Measurements from ENCODE around the gene SYT5. TPM values are rescaled to one million over a fixed set of nuclear protein-coding genes. Genes with fewer than 3 reads are reported as not detected.

Gene SYT5
- total and polyA plus RNA-seq, 2 donors (not counting 1 experiment from before 2014, with no cell fraction given) = 0.05 to 0.50 TPM

- Histone ChIP-seq H4K20me1 (ENCODE audit: control insufficient read depth, extremely low read depth, insufficient read depth, low read length) (no peaks in the 10 kb centered on the region), H3K36me3 (ENCODE audit: control insufficient read depth, insufficient read depth, low read length) (no peaks in the 10 kb centered on the region), H3K9ac (ENCODE audit: insufficient read depth, low read length) (no peak overlapping the region), H3K4me3 (replicated peaks in 1 of 4; ENCODE audit: control extremely low read depth in 1 of 4, insufficient read depth in 1 of 4, low read depth in 3 of 4, low read length in 4 of 4) (no peak overlapping the region), H2AFZ (ENCODE audit: low read length) (no peak overlapping the region), H3K4me2 (ENCODE audit: extremely low read depth, insufficient read depth, low read length) (no peak overlapping the region), H3K79me2 (ENCODE audit: control insufficient read depth, insufficient read depth, low read length) (no peaks in the 10 kb centered on the region), H3K9me3 (ENCODE audit: control insufficient read depth, insufficient read depth, low read depth, low read length) (no peaks in the 10 kb centered on the region), H3K27me3 (ENCODE audit: control insufficient read depth, insufficient read depth, low read length) (no peaks in the 10 kb centered on the region), H3K4me1 (ENCODE audit: control insufficient read depth, extremely low read depth, insufficient read depth, low read length) (no peaks in the 10 kb centered on the region), H3K27ac (ENCODE audit: insufficient read depth, low read length) (no peak overlapping the region)
- no peak for TF ChIP-seq EZH2 (IDR thresholded peaks at IDR 0.05; ENCODE audit: low read length, missing control alignments)
- no peak for TF ChIP-seq CTCF (conservative IDR thresholded peaks at IDR 0.05 in 1 of 2, IDR thresholded peaks at IDR 0.05 in 1 of 2; ENCODE audit: low read depth in 1 of 2, low read length in 2 of 2)
- DNase-seq (ENCODE audit: low read depth in 2 of 2) = no peak
Observed at GRCh38 chr19:55186080-55186479, 6.0 kb upstream of the SYT5 start.

- no peak overlapping the region for H3K9ac ChIP-seq (ENCODE audit: insufficient read depth, low read length)
- no peaks in the 10 kb centered on the region for H4K20me1 ChIP-seq (ENCODE audit: control insufficient read depth, extremely low read depth, insufficient read depth, low read length)
- no peak overlapping the region for H2AFZ ChIP-seq (ENCODE audit: low read length)
- no peak for TF ChIP-seq CTCF (conservative IDR thresholded peaks at IDR 0.05 in 1 of 2, IDR thresholded peaks at IDR 0.05 in 1 of 2; ENCODE audit: low read depth in 1 of 2, low read length in 2 of 2)
- TF ChIP-seq EZH2 (IDR thresholded peaks at IDR 0.05; ENCODE audit: low read length, missing control alignments) = no peak
- DNase-seq (ENCODE audit: low read depth in 2 of 2) = no peak
- H3K27me3 ChIP-seq (ENCODE audit: control insufficient read depth, insufficient read depth, low read length) = peaks cover 5% of the 10 kb centered on the region
- no peaks in the 10 kb centered on the region for H3K36me3 ChIP-seq (ENCODE audit: control insufficient read depth, insufficient read depth, low read length)
- H3K4me1 ChIP-seq (ENCODE audit: control insufficient read depth, extremely low read depth, insufficient read depth, low read length) = peaks cover 8% of the 10 kb centered on the region
- no peaks in the 10 kb centered on the region for H3K9me3 ChIP-seq (ENCODE audit: control insufficient read depth, insufficient read depth, low read depth, low read length)
- H3K79me2 ChIP-seq (ENCODE audit: control insufficient read depth, insufficient read depth, low read length) = no peaks in the 10 kb centered on the region
- H3K4me2 ChIP-seq (ENCODE audit: extremely low read depth, insufficient read depth, low read length) = no peak overlapping the region
- no peak overlapping the region for H3K4me3 ChIP-seq (replicated peaks in 1 of 4; ENCODE audit: control extremely low read depth in 1 of 4, insufficient read depth in 1 of 4, low read depth in 3 of 4, low read length in 4 of 4)
- no peak overlapping the region for H3K27ac ChIP-seq (ENCODE audit: insufficient read depth, low read length)
Observed at GRCh38 chr19:55181740-55182139, 1.7 kb upstream of the SYT5 start.

GRCh38 chr19:55178781-55179599 is 1.1 kb downstream of the SYT5 start:
- peak overlapping the region; percentile 67 for H3K4me2 ChIP-seq (ENCODE audit: extremely low read depth, insufficient read depth, low read length)
- no peaks in the 10 kb centered on the region for H3K36me3 ChIP-seq (ENCODE audit: control insufficient read depth, insufficient read depth, low read length)
- H3K4me1 ChIP-seq (ENCODE audit: control insufficient read depth, extremely low read depth, insufficient read depth, low read length) = peaks cover 11% of the 10 kb centered on the region
- H3K9ac ChIP-seq (ENCODE audit: insufficient read depth, low read length) = peak overlapping the region; percentile 55
- H4K20me1 ChIP-seq (ENCODE audit: control insufficient read depth, extremely low read depth, insufficient read depth, low read length) = no peaks in the 10 kb centered on the region
- H3K27me3 ChIP-seq (ENCODE audit: control insufficient read depth, insufficient read depth, low read length) = peaks cover 11% of the 10 kb centered on the region
- no peaks in the 10 kb centered on the region for H3K9me3 ChIP-seq (ENCODE audit: control insufficient read depth, insufficient read depth, low read depth, low read length)
- H2AFZ ChIP-seq (ENCODE audit: low read length) = peak overlapping the region; percentile 43
- TF ChIP-seq EZH2 (IDR thresholded peaks at IDR 0.05; ENCODE audit: low read length, missing control alignments) = no peak
- TF ChIP-seq CTCF (conservative IDR thresholded peaks at IDR 0.05 in 1 of 2, IDR thresholded peaks at IDR 0.05 in 1 of 2; ENCODE audit: low read depth in 1 of 2, low read length in 2 of 2) = no peak
- peak; percentile 80 to 82 for DNase-seq (ENCODE audit: low read depth in 2 of 2)
- H3K79me2 ChIP-seq (ENCODE audit: control insufficient read depth, insufficient read depth, low read length) = no peaks in the 10 kb centered on the region
- H3K27ac ChIP-seq (ENCODE audit: insufficient read depth, low read length) = peak overlapping the region; percentile 41
- peak overlapping the region in 3 of 4 experiments; percentile 15 to 53 (median 36) for H3K4me3 ChIP-seq (replicated peaks in 1 of 4; ENCODE audit: control extremely low read depth in 1 of 4, insufficient read depth in 1 of 4, low read depth in 3 of 4, low read length in 4 of 4)
